ENCODE results near the gene GNPTAB.

GNPTAB gene

DNA sequence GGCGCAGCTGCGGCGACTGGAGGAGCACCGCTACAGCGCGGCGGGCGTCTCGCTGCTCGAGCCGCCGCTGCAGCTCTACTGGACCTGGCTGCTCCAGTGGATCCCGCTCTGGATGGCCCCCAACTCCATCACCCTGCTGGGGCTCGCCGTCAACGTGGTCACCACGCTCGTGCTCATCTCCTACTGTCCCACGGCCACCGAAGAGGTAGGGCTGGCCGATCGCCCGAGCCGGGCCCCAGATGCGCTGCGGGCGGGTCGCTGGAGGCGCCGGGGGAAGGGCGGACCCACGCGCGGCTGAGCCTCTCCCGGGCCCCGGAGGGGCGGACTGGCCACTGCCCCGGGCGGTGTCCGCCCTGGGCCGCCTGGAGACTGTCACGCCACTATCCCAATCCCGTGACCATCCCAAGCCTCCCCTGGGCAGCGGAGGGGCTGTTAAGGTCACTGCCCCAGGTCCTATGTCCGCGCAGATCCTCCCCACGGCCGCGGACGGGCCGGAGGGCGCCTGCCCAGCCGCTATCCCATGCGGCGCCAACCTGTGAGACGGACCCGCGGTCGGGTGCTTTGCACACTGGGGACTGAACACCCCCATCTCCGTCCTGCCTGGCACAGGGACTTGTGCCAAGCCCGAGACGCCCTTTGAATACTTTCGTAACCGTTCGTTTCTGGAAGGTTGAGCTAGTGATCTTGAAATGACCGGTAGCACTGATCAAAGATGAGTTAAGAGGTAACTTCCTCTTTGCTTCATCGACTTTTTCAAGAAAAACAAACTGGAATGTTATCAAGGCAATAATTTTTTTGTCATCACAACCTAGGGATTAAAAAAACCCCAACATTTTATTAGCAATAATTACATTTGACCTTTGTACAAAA lies 132.6 kb downstream of the GNPTAB start:
- no peak for DNase-seq (ENCODE audit: low read depth in 2 of 2, low spot score in 1 of 2)

DNA sequence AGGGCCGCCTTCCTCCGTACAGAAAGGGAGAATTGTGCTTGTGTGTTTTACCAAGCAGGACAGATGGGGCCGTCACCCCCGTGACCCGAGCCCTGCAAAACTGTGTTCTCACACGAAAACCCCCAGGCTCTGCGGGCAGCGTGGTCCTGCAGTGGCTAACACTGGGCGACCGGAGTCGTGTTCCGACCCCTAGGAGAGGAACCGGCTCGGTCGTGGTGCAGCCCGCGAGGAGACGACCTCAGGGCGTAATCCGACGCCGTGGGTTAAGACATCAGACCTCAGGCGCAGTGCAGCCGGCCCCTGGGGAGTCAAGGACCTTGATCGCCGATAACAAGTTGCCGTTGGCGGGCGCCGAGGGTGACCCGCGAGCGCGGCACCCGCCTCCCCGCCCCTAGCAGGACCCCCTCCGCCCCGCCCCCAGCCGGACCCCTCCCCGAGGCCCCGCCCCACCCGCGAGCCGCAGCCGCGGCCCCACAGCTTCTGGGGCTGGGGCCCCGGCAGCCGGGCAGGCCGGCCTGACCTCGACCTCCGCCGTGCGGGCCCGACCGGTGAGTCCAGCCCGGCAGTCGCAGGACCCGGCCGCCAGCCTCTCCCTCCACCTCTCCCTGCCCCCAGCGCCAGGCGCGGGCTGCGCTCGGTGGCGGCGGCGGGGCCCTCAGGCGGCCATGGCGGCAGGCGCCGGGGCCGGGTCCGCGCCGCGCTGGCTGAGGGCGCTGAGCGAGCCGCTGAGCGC lies 133.4 kb downstream of the GNPTAB start, which contains the start of gene CHPT1:
Gene CHPT1 (plus strand): TSS at position 444 of the 733 bp plus-strand sequence. CDS start 222 bp downstream, at position 666.
- peak; percentile 22 to 29 for DNase-seq (ENCODE audit: low read depth in 2 of 2, low spot score in 1 of 2)

DNA sequence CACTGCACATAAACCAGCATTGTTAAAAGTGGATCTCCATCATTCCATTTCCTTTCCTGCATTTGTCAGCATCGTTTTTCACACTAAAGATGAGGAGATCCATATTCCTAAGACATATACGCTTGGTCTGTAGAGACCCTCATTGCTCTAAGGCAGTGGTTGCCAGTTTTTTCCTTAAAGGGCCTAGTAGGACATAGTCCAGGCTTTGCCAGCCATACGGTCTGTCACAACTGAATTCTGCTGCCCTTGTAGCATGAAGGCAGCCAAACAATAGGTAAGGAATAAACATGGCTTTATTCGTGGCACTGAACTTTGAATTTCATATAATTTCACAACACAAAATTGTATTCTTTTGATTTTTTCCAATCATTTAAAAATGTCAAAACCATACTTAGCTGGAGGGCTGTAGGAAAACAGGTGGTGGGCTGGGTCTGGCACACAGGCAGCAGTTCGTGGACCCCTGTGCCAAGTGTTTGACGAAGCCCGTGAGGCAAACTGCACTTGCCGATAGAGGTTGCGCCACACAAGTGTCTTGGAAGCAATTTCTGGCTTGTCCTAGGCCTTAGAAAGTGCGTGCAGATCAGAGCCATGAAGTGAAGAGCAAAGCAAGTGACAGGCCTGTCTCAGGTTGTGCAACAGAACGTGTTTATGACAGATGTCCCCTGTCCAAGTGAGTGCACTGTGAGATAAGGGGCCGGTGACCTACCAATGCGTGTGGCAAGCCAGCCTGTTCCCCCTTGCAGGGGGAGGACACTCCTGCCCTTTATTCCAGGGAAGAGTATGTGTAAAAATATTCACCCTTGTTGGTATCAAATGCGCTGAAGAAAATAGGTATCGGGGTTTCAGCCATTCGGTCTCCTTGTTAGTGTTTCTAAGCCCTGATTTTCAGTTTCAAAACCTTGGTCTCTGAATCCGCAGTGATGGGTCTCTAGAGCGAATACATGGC lies 134.2 kb downstream of the GNPTAB start:
- DNase-seq (ENCODE audit: low read depth in 2 of 2, low spot score in 1 of 2), result no peak

DNA sequence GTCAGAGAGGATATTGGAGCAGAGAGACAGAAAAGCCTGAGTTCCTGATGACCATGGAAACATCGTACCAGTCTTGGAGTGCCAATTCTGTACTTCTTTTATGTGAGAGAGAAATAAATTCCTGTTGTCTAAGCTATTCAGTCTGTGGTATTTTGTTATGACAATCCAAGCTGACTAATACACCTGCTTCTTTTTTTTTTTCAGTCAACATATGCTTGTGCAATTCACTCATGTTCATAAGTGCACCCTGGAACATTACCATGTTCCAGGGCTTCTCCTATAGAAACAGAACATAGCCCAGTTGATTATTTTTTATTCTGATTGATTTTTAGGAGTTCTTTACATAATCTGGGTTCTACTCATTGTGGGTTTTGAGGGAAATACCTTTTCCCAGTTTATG lies 135.1 kb downstream of the GNPTAB start:
- DNase-seq (ENCODE audit: low read depth in 2 of 2, low spot score in 1 of 2), result no peak
